Stimulated activated CD4-positive, alpha-beta T cell treated with anti-CD3 and anti-CD28 coated beads, TNF-alpha, amount 100 ng/mL, for 24 hours (primary cell): ENCODE results near the gene CDH1.

Experiments
- DNase-seq, 3 experiments: peaks; one replicate each; pipeline ENCODE4 v3.0.0-alpha.2; 2020; ENCODE audit warnings: low read depth in 3 of 3

The CDH1 gene

DNA sequence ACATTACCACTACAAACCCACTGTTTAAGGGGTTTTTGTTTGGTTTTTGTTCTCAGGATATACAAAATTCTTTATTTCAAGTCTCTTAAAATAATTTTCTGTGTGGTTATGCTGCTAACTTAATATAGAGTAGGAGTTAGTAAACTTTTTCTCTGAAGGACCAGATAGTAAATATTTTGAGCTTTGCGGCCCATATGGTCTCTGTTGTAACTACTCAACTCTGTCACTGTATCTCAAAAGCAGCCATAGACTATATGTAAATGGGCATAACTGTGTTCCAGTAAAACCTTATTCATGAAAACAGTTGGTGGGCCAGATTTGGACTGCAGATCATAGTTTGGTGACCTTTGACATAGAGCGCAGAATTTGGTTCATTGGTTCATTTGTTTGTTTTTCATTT is 113.4 kb downstream of the CDH1 start:
- no peak for DNase-seq

DNA sequence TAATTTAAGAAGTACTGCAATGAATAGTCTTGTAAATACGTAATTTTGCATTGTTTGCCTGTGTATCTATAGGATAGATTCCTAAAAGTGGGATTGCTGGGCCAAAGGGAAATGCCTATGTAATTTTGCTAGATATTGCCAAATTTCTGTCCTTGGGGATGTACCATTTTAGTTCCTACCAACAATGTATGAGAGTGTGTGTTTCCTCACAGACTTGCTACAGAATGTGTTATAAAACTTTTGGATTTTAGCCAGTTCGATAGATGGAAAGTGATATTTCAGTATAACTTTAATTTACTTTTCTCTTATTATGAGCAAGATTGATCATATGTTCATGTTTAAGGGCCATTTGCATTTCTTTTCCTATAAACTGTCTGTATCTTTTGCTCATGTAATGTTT is 114.5 kb downstream of the CDH1 start:
- no peak for DNase-seq

- no peak for DNase-seq
These were observed 120.4 kb downstream of the CDH1 start for GRCh38 chr16:68857479-68857878.

GRCh38 chr16:68859828-68860227 is 122.7 kb downstream of the CDH1 start:
- DNase-seq, result no peak

DNA sequence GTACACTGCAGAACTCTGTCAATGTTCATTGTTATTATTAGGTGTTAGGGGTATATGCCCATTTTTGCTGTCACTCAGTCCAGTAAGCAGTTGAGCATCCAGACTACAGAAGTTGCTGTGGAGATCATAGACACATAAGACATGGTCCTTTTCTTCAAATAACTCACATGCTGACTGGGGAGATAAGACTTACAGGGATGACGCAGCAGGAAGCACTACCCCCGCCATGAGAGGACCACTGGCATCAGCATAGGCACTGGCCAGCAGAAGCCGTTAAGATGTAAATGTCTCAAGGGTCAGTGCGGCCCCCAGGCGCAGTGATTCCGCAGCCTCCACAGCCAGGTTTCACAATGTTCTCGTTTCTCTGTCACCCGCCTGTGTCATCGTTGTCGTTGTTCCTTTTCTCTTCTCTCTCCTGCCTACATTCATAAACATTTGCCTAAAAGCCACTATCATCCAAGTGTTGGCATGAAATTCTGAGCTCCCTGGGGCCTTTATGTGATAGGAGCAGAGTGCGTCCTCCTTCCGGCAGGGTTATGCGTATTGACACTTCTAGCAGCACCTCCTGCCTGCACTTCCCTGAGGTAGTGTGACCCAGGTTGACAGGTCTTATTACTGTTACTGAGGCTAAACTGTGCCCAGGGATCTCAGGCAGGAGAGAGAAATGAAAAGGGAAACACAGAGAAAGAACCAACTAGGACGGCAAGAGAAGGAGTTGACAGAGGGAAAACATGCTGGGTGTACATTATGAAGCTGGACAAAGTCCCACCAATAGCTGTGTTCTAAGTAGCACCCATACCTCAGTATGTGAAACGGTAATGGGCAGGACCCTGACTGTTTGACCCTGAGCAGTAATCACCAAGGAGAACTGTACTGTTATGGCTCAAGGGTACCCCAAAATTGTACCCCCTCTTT is 124.1 kb downstream of the CDH1 start:
- DNase-seq, result no peak

DNA sequence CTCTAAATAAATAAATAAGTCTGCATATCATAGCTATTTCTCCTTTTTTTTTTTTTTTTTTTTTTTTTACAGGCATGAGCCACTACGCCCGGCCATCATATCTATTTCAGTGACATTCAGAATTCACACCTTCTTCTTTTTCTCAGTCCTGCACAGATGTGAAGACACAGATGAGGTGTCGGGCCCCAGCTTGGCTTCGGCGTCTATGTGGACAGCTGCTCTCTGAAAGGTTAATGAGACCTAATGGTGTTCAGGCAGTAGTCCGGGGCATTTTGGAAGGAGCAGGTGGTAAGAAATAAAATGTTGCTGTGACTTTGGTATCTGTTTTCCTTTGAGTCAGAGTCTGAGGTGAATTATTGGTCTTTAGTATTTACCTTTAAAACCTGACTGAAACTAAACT is 129.8 kb downstream of the CDH1 start:
- DNase-seq, result no peak

DNA sequence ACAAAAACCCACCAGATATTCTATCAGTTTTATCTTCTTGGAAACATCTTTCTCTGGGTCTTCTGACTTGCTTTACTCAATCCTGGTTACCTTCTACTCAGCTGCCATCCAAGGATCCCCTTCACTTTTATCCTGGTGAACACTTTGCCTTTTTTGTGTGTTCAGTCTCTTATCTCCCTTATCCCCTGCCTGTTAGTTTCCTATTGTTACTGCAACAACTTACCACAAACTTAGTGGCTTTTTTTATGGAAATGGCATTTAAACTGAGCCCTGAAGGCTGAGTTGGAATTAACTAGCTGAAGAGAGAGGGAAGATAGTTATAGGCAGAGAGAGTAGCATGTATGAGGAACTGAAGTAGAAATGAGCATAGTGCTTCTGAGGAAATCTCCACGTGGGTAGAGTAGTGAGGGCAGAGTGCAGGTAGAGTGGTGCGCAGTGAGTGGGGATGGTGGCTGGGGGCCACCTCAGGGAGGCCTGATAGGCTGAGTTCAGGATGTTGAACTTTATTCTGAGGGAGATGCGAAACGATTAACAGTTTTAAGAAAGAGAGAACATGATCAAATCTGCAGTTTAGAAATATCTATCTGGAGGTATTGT is 132.5 kb downstream of the CDH1 start:
- DNase-seq, result no peak

DNA sequence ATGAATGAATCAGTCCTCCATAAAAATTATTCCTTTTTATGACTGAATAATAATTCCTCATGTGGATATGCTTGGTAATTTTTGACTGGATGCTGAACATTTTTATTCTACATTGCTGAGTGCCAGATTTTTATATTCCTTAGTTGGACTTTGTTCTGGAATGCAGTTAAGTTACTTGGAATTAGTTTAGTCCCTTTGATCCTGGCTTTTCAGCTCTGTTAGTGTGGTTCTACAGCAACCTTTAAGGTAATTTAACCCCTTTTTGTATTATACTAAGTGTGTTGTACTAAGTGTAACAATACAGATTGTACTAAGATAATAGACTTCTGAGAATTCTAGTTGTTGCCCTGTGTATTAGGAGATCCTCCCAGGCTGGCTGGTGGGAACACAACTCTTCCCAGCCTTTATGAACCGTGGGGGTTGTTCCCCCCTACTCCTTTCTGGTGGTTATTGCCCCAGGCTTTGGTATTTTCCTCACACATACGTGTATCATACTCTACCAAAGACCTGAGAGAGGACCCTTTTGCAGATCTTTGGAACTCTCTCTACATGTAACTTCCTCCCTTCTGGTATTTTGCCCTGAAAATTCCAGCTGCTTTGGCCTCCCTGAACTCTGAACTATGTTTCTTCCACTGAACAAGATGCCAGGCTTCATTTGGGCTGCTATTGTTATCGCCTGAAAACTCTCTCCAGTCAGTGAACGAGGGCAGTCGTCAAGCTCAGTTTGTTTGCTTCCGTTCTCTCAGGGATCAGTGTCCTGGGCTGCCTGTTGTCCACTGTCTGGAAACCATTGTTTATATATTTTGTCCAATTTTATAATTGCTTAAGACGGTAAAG is 136.8 kb downstream of the CDH1 start:
- DNase-seq, result no peak

DNA sequence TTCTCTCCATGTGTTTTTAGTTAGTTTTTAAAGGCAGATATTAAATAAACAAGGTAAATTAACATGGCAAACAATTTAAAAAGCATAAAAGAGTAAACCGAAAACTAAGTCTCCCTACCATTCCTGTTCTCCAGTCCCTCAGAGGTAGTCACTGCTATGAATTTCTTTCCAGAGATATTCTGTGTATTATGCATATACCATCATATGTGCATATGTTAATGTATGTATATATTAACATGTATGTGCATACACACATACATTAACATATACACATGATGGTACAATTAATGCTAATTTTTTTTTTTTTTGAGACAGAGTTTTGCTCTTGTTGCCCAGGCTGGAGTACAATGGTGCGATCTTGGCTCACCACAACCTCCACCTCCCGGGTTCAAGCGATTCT is 138.8 kb downstream of the CDH1 start:
- no peak for DNase-seq

DNA sequence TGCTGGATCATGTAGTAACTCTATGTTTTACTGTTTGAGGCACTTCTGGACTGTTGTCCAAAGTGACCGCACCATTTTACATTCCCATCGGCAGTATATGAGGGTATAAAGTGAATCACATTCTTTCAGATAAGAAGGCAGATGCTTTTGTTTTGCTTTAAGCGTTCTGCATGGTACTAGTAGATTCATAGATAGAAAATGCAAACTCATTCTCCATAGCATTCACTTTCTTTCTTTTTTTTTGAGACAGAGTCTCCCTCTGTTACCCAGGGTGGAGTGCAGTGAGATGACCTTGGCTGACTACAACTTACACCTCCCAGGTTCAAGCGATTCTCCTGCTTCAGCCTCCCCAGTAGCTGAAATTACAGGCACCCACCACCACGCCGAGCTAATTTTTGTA is 146.6 kb downstream of the CDH1 start:
- no peak for DNase-seq

- DNase-seq, result no peak
These were observed 147.3 kb downstream of the CDH1 start for GRCh38 chr16:68884401-68884800.
